B cell (primary cell): Measurements from ENCODE around the gene METTL9. TPM values are rescaled to one million over a fixed set of nuclear protein-coding genes. Genes with fewer than 3 reads are reported as not detected.
"Not testable (repeated sequence)": the region's sequence is repeated elsewhere in the genome, so short reads cannot be mapped to it uniquely, and the experiment has no call there.

ENCODE experiments used
- ATAC-seq: fragments of 200-7000 bp; cut with Tn5 transposase; one replicate; pipeline ENCODE4 v1.10.0; 2021; ENCODE audit warnings: low read depth, mild to moderate bottlenecking, moderate number of reproducible peaks, moderate library complexity
- CTCF ChIA-PET: fragments of 350-600 bp; sonication (Branson Sonifier 250); formaldehyde crosslinking; loops from one replicate; lab custom pipeline; 2021; ENCODE audit warnings: antibody characterized with exemption, inconsistent platforms; lab: Charles Lee
- POLR2A ChIA-PET: fragments of 350-600 bp; sonication (Branson Sonifier 250); formaldehyde crosslinking; loops from one replicate; lab custom pipeline; 2021; ENCODE audit warnings: antibody characterized with exemption; lab: Charles Lee
- DNase-seq: peaks from one replicate; pipeline ENCODE4 v3.0.0; 2013
- H2AFZ ChIP-seq: 2 replicates; pipeline ENCODE4 v1.6.1; 2012; ENCODE audit warnings: mild to moderate bottlenecking, low read depth, low read length; ENCODE audit not compliant: insufficient read depth, poor library complexity, severe bottlenecking
- H3K27ac ChIP-seq, 2 donors: 1 replicate in 1 of 2; 2 replicates in 1 of 2; pipeline ENCODE4 v1.5.1; 2012 to 2013; ENCODE audit warnings: low read length in 2 of 2, mild to moderate bottlenecking in 2 of 2, moderate library complexity in 1 of 2
- H3K27me3 ChIP-seq, 4 experiments: fragments of 200-600 bp in 1 of 4; sonication (generic) in 1 of 4; replicated peaks in 1 of 4; 1 replicate in 2 of 4; 2 replicates in 2 of 4; pipeline versions ENCODE4 v1.6.1 to v1.7.0; 2013 to 2016; ENCODE audit warnings: low read length in 3 of 4, mild to moderate bottlenecking in 2 of 4, mixed read lengths in 1 of 4, moderate library complexity in 1 of 4; ENCODE audit not compliant: insufficient read depth in 4 of 4, control insufficient read depth in 3 of 4; ENCODE audit errors: control extremely low read depth in 1 of 4
- H3K36me3 ChIP-seq, 2 experiments: replicated peaks in 1 of 2; 1 replicate in 1 of 2; 2 replicates in 1 of 2; pipeline versions ENCODE4 v1.6.1 to v1.7.1; 2013; ENCODE audit warnings: low read length in 1 of 2; ENCODE audit not compliant: insufficient read depth in 2 of 2, control insufficient read depth in 1 of 2; ENCODE audit errors: control extremely low read depth in 1 of 2, extremely low read depth in 1 of 2
- H3K4me1 ChIP-seq, 2 donors: fragments of 200-600 bp in 1 of 2; sonication (generic) in 1 of 2; 1 replicate in 1 of 2; 2 replicates in 1 of 2; pipeline versions ENCODE4 v1.5.1 to v1.6.1; 2013 to 2017; ENCODE audit warnings: low read length in 2 of 2; ENCODE audit not compliant: control insufficient read depth in 2 of 2, insufficient read depth in 2 of 2
- H3K4me2 ChIP-seq: replicated peaks from 2 replicates; pipeline ENCODE3; 2012; ENCODE audit warnings: mild to moderate bottlenecking, low read depth, low read length; ENCODE audit not compliant: poor library complexity, severe bottlenecking
- H3K4me3 ChIP-seq, 5 experiments: fragments of 200-600 bp in 1 of 5; sonication (generic) in 1 of 5; 1 replicate in 3 of 5; 2 replicates in 2 of 5; pipeline versions ENCODE4 v1.5.1 to v1.7.0; 2011 to 2016; ENCODE audit warnings: low read length in 4 of 5, mild to moderate bottlenecking in 4 of 5, low read depth in 2 of 5, control low read depth in 1 of 5, moderate library complexity in 1 of 5; ENCODE audit not compliant: insufficient read depth in 1 of 5; ENCODE audit errors: control extremely low read depth in 1 of 5, extremely low read depth in 1 of 5
- H3K79me2 ChIP-seq: fragments of 200-600 bp; sonication (generic); one replicate; pipeline ENCODE4 v1.6.0; 2016; ENCODE audit warnings: low read length; ENCODE audit not compliant: control insufficient read depth, insufficient read depth
- H3K9ac ChIP-seq: fragments of 200-600 bp; sonication (generic); 2 replicates; pipeline ENCODE4 v1.6.1; 2017; ENCODE audit warnings: mild to moderate bottlenecking, low read length, moderate library complexity
- H3K9me3 ChIP-seq, 3 donors: one replicate each; pipeline versions ENCODE4 v1.6.1 to v1.7.1; 2013; ENCODE audit warnings: low read length in 2 of 3; ENCODE audit not compliant: control insufficient read depth in 2 of 3, insufficient read depth in 1 of 3; ENCODE audit errors: control extremely low read depth in 1 of 3
- H4K20me1 ChIP-seq: 2 replicates; pipeline ENCODE4 v1.6.0; 2012; ENCODE audit warnings: mild to moderate bottlenecking, low read length; ENCODE audit not compliant: insufficient read depth, control insufficient read depth, poor library complexity, severe bottlenecking
- H3K27ac Mint-ChIP-seq: one replicate; pipeline ENCODE4 v1.8.0; 2021; ENCODE audit warnings: mixed read lengths
- H3K27me3 Mint-ChIP-seq: one replicate; pipeline ENCODE4 v1.8.0; 2021; ENCODE audit warnings: mixed read lengths
- H3K4me1 Mint-ChIP-seq: one replicate; pipeline ENCODE4 v1.8.0; 2021; ENCODE audit warnings: mixed read lengths
- H3K4me3 Mint-ChIP-seq: one replicate; pipeline ENCODE4 v1.8.0; 2021; ENCODE audit warnings: mixed read lengths
- H3K9me3 Mint-ChIP-seq: one replicate; pipeline ENCODE4 v1.8.0; 2022; ENCODE audit warnings: mixed read lengths; ENCODE audit not compliant: insufficient read depth
- CTCF ChIP-seq: fragments of 200-600 bp; IDR thresholded peaks from one replicate; pipeline ENCODE4 v1.8.0; 2022; ENCODE audit warnings: antibody characterized with exemption, mild to moderate bottlenecking
- EZH2 ChIP-seq: IDR thresholded peaks from 2 replicates; pipeline ENCODE4 v1.6.1; 2012; ENCODE audit warnings: borderline replicate concordance, low read depth, mild to moderate bottlenecking, moderate library complexity, low read length; ENCODE audit not compliant: insufficient read depth, poor library complexity, severe bottlenecking
- WGBS: methylation state at CpG from one replicate; pipeline ENCODE4 v1.1.5; 2013; ENCODE audit warnings: missing lambda C conversion rate; ENCODE audit not compliant: insufficient coverage; 5-methylcytosine and 5-hydroxymethylcytosine counted together
- intact Hi-C: fragments of 100-400 bp; cut with micrococcal nuclease; formaldehyde crosslinking; loops from one replicate; pipeline ENCODE4 v1.10.0; 2022
- polyA plus RNA-seq: library from polyadenylated mRNA; depleted of rRNA; stranded (reverse); fragments of >200 nt; gene quantifications from 2 replicates; pipeline ENCODE4 v1.2.3, GENCODE V29; 2012
- total RNA-seq, 2 donors: library from RNA; stranded (reverse); fragments of 120-200 nt in 1 of 2; gene quantifications; 1 replicate in 1 of 2; 2 replicates in 1 of 2; pipeline versions ENCODE4 v1.2.3 to v1.2.4, GENCODE V29; 2013 to 2022

Gene METTL9
- total and polyA plus RNA-seq, 2 donors (not counting 1 experiment from before 2014, with no cell fraction given), result 34.0 to 57.7 TPM

DNA sequence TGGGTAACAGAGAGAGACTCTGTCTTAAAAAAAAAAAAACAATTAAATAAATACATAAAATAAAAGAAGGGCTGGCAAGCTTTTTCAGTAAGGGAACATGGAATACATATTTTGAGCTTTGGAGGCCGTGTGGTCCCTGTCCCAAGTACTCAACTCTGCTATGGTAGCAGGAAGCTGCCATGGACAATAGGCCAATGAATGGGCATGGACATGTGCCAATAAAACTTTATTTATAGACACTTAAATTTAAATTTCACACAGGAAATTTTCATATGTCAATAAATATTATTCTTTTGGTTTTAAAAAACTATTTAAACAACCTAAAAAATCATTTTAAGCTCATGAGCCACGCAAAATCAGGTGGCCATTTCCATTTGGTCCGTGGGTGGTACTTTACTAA is 68.2 kb downstream of the METTL9 start:
- peaks cover 3% of the 10 kb centered on the region for H3K27me3 Mint-ChIP-seq

DNA sequence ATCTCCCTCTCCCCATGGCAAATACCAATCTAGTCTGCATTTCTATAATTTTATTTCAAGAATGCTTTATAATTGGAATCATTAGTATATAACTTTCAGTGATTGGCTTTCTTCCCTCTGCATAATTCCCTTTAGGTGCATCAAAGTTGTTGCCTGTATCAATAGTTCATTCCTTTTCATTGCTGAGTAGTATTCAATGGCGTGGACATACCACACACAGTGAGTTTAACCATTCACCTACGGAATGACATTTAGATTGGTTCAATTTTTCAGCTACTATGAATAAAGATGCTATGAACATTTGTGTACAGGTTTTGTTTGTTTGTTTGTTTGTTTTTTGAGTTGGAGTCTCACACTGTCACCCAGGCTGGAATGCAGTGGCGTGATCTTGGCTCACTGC is 74.1 kb downstream of the METTL9 start:
- Histone ChIP-seq H3K27me3 (no peaks in the 10 kb centered on the region), H3K4me1 (no peaks in the 10 kb centered on the region), H3K9ac (no peak overlapping the region), H3K9me3 (peaks cover 0 to 4% (median 2%) of the 10 kb centered on the region in 3 donors), H4K20me1 (no peaks in the 10 kb centered on the region), H3K36me3 (no peaks in the 10 kb centered on the region), H3K79me2 (no peaks in the 10 kb centered on the region), H3K4me2 (no peak overlapping the region), H2AFZ (no peak overlapping the region), H3K27ac (no peak overlapping the region), H3K4me3 (no peak overlapping the region)
- Mint-ChIP-seq H3K4me1 (no peaks in the 10 kb centered on the region), H3K27ac (no peak overlapping the region), H3K27me3 (peaks cover 3% of the 10 kb centered on the region), H3K9me3 (no peaks in the 10 kb centered on the region), H3K4me3 (no peak overlapping the region)
- ATAC-seq (no peak), DNase-seq (no peak)
- TF ChIP-seq CTCF, result no peak
- no peak for TF ChIP-seq EZH2
- POLR2A ChIA-PET, result no interaction called here
- CTCF ChIA-PET, result interaction anchor here (1.2 to 1.6 kb wide), 2 partner anchors 14 to 16 kb away, joined by 4 read pairs; no protein-coding TSS in a partner anchor
- no CpG with 5 or more reads among the region's 3 CpGs for WGBS
- intact Hi-C loops, result no loop called here

More for the DNA sequence above, 68.2 kb downstream of the METTL9 start:
- Histone ChIP-seq H3K9me3 (no peaks in the 10 kb centered on the region), H3K79me2 (no peaks in the 10 kb centered on the region), H3K4me2 (no peak overlapping the region), H2AFZ (no peak overlapping the region), H3K27ac (no peak overlapping the region), H3K4me3 (no peak overlapping the region), H3K9ac (no peak overlapping the region), H3K27me3 (peaks cover 0 to 9% (median 3%) of the 10 kb centered on the region in 4 experiments), H4K20me1 (no peaks in the 10 kb centered on the region), H3K36me3 (no peaks in the 10 kb centered on the region), H3K4me1 (peaks cover 5 to 9% of the 10 kb centered on the region in 2 donors)
- Mint-ChIP-seq H3K4me1 (peaks cover 14% of the 10 kb centered on the region), H3K27ac (no peak overlapping the region), H3K4me3 (no peak overlapping the region), H3K9me3 (no peaks in the 10 kb centered on the region)
- DNase-seq (no peak), ATAC-seq (no peak)
- TF ChIP-seq CTCF (no peak), EZH2 (no peak)
- POLR2A ChIA-PET, result no interaction called here
- intact Hi-C loops, result no loop called here
- WGBS, result 83% methylated on average over 3 of the region's 3 CpGs
- CTCF ChIA-PET, result interaction anchor here (1.1 to 2.9 kb wide), 3 partner anchors 10 to 40 kb away, joined by 3 to 14 read pairs (median 9); no protein-coding TSS in a partner anchor

- H3K4me2 ChIP-seq, POLR2A ChIA-PET: not testable (repeated sequence)
These were observed 75.1 kb downstream of the METTL9 start for GRCh38 chr16:21674456-21674855.

More at GRCh38 chr16:21674456-21674855, 75.1 kb downstream of the METTL9 start:
- H3K27me3 Mint-ChIP-seq, intact Hi-C loops, H4K20me1 ChIP-seq, H3K79me2 ChIP-seq, H2AFZ ChIP-seq, H3K27ac ChIP-seq, H3K4me1 Mint-ChIP-seq, H3K4me1 ChIP-seq, H3K36me3 ChIP-seq, H3K9me3 ChIP-seq, H3K9ac ChIP-seq, DNase-seq, H3K27me3 ChIP-seq, H3K4me3 ChIP-seq, H3K4me3 Mint-ChIP-seq, H3K27ac Mint-ChIP-seq, ATAC-seq, H3K9me3 Mint-ChIP-seq: not testable (repeated sequence)
- CTCF ChIA-PET, result interaction anchor here (1.2 kb wide), 1 partner anchor 17 kb away, joined by 4 read pairs; no protein-coding TSS in a partner anchor
- no CpG with 5 or more reads among the region's 4 CpGs for WGBS
